ENCODE measurements around the gene GZMA. TPM values are rescaled to one million over a fixed set of nuclear protein-coding genes. Genes with fewer than 3 reads are reported as not detected.

The GZMA gene
- 10 to 100 TPM; 13.7 to 16.9 TPM for total RNA-seq

DNA sequence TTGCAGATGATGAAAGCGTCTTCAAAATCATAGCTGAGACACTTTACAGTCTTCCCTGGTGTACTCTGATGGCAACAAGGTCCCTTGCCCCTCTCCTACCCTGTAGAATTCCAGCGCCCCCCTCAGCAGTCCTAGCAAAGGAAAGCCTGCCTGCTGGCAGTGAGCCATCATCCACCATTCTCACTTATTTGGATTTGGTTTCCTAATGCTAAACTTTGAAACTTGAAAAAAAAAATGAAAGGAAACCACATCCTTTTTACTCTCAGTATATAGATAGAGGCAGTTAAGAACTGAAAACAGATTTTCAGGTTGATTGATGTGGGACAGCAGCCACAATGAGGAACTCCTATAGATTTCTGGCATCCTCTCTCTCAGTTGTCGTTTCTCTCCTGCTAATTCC is at the start of gene GZMA:
GZMA (plus strand) TSS at position 299 of the 400 bp plus-strand sequence; CDS start at position 336, 37 bp downstream.
- peak; percentile 39 for DNase-seq
- H3K4me3 Mint-ChIP-seq = peak within 1 kb of the TSS; percentile 59
- peak within 1 kb of the TSS; percentile 77 for H3K27ac Mint-ChIP-seq
- ChIA-PET POLR2A (interaction anchor here (1.6 kb wide), 1 partner anchor 65 kb away, joined by 5 read pairs; no protein-coding TSS in a partner anchor), CTCF (interaction anchor here (0.8 to 1.6 kb wide), 2 partner anchors 65 to 77 kb away, joined by 3 to 5 read pairs; no protein-coding TSS in a partner anchor)
- H3K36me3 Mint-ChIP-seq = peaks cover 19% of the 10 kb centered on the region
- intact Hi-C loops (cut with micrococcal nuclease) = loop anchor here (1.0 to 5.0 kb wide), 5 partner anchors 30 to 199 kb away; partner anchors contain the start of gene GZMK
- peaks cover 2% of the 10 kb centered on the region for H3K27me3 Mint-ChIP-seq
- H3K9me3 Mint-ChIP-seq = peaks cover 24% of the 10 kb centered on the region
- peaks cover 65% of the 10 kb centered on the region for H3K4me1 Mint-ChIP-seq (ENCODE audit: low read depth)

DNA sequence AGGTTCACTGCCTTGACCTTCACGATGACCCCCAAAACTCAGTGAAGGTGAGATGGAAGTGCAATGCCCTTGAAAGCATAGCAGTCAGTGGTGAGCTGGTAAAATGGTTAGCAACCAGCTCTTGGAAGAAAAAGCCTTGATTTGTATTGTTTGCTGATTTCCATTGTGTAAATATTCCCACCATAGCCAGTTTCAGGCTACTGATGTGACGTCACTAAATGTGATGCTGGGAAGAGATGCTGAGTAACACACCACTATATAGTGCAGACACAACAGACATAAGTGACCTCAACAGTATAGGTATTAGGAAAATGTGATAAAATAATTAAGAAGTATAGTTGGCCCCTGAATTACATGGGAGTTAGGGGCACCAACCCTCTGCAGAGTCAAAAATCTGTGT is 47.3 kb upstream of the GZMA start:
- ChIA-PET POLR2A (no interaction called here), CTCF (no interaction called here)
- intact Hi-C loops (cut with micrococcal nuclease) = no loop called here
- H3K4me1 Mint-ChIP-seq (ENCODE audit: low read depth) = peaks cover 9% of the 10 kb centered on the region
- peaks cover 17% of the 10 kb centered on the region for H3K9me3 Mint-ChIP-seq
- peaks cover 7% of the 10 kb centered on the region for H3K36me3 Mint-ChIP-seq
- no peaks in the 10 kb centered on the region for H3K27me3 Mint-ChIP-seq
- no peak overlapping the region for H3K27ac Mint-ChIP-seq
- DNase-seq = no peak
- no peak overlapping the region for H3K4me3 Mint-ChIP-seq

DNA sequence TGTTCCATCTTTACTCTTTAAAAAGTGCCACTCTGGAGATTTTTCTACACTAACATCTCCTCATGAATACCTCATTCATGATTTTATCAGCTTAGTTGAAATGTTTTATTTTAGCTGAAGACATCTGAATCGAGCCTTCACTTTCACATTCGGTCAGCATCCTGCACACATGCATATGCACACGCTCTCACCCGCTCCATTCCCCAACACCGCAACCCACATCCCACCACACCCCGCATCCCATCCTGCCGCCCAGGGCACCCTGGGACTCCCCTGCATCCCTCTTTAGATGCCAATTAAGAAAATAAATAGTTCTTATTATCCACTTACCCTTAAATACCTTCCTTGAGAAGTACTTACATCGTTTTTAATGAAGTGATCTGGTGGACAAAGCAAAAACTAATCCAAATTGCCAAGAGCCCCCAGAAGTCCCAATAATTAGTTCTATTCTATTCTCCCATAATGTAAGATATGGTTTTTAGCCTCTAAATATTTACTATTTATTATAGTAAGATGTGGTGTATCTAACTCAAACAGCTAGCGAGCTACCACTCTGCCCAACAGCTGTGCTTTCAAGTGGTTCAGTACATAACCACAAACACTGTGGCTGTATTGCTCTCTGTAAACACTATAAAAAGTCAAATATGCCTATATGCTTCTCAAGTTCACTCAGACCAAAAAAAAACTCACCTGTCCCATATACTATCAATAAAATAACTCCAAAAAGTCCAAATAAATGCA is 40.2 kb upstream of the GZMA start:
- Mint-ChIP-seq H3K9me3 (no peaks in the 10 kb centered on the region), H3K4me3 (peak overlapping the region; percentile 63), H3K4me1 (ENCODE audit: low read depth) (peaks cover 44% of the 10 kb centered on the region), H3K27me3 (no peaks in the 10 kb centered on the region), H3K27ac (peak overlapping the region; percentile 80), H3K36me3 (no peaks in the 10 kb centered on the region)
- CTCF ChIA-PET = interaction anchor here (0.8 to 1.7 kb wide), 4 partner anchors 11 to 156 kb away, joined by 3 to 6 read pairs (median 5); no protein-coding TSS in a partner anchor
- POLR2A ChIA-PET = interaction anchor here (0.6 to 1.9 kb wide), 6 partner anchors 8 to 37 kb away, joined by 3 to 7 read pairs (median 3); no protein-coding TSS in a partner anchor
- peak; percentile 83 for DNase-seq
- intact Hi-C loops (cut with micrococcal nuclease) = loop anchor here (1.0 to 5.0 kb wide), 3 partner anchors 10 to 40 kb away; partner anchors contain the start of gene GZMA

DNA sequence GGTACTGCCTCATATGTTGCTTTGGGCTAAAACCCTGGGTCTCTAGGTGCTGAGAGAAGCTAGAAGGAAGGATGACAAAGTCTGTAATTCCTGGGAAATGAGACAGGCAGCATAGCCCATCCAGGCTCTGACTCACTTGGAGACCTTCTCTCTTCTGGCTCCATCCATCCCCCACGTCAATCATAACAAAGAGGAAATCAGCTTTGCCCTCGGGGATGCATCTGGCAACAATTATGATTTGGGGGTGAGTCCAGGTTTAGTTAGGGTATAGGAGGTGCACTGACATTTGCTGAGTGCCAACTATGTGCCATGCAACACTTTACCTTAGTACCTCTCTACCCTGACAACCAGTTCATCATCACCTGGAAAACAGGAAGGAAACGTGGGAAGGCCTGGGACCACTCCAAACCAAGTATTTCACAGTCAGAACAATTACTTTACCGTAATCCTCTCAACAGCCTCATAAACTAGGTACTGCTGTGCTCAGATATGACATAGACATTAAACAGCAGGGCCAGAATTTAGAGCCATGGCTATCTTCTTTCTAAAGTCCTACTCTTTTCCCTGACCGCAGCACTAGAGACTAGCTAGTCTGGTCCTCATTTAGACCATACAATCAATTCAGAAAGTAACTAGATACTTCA is 39.1 kb upstream of the GZMA start:
- ChIA-PET POLR2A (no interaction called here), CTCF (no interaction called here)
- Mint-ChIP-seq H3K4me1 (ENCODE audit: low read depth) (peaks cover 45% of the 10 kb centered on the region), H3K27me3 (no peaks in the 10 kb centered on the region), H3K4me3 (no peak overlapping the region), H3K27ac (no peak overlapping the region), H3K36me3 (no peaks in the 10 kb centered on the region), H3K9me3 (no peaks in the 10 kb centered on the region)
- DNase-seq = no peak
- intact Hi-C loops (cut with micrococcal nuclease) = loop anchor here (5.0 kb wide), 1 partner anchor 39 kb away; the partner anchor contains the start of gene GZMA

DNA sequence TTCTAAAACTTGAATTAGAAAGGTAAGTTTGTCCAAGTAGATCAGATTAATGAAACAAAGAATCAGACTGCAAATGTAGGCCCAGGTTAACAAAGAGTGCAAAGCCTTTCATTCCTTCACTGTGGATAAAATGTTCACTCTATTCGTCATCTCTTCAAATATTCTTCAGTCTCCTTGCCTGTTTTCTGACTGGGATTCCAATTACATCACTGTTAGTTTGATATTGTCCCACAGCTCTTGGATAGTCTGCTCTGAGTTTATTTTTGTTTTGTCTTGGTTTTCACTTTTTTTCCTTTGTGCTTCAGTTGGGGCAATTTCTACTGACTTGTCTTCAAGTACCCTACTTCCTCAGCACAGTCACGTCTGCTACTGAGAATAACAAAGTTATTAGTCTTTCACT is 38.5 kb upstream of the GZMA start:
- no peak overlapping the region for H3K4me3 Mint-ChIP-seq
- no peaks in the 10 kb centered on the region for H3K9me3 Mint-ChIP-seq
- H3K27ac Mint-ChIP-seq = no peak overlapping the region
- no peaks in the 10 kb centered on the region for H3K27me3 Mint-ChIP-seq
- ChIA-PET POLR2A (no interaction called here), CTCF (no interaction called here)
- DNase-seq = no peak
- H3K36me3 Mint-ChIP-seq = no peaks in the 10 kb centered on the region
- peaks cover 45% of the 10 kb centered on the region for H3K4me1 Mint-ChIP-seq (ENCODE audit: low read depth)
- intact Hi-C loops (cut with micrococcal nuclease) = loop anchor here (5.0 kb wide), 1 partner anchor 38 kb away; the partner anchor contains the start of gene GZMA

DNA sequence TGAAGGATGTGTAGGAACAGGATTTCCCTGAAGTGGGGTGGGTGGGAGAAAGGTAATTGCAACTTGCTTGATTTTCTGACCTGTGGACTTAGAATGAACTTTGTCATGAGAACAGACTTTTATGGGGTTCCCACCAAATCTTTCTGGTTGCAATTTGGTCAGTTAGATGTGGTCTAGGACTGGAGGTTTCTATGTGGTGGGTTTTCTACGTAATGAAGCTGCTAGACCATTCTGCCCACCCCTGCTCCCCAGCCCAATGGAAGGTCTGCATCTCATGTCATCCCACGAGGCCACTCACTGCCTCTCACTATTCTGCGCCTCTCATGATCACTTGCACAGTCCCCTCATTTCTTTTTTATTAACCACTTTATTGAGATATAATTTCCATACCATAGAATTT is 37.9 kb upstream of the GZMA start:
- Mint-ChIP-seq H3K9me3 (no peaks in the 10 kb centered on the region), H3K36me3 (no peaks in the 10 kb centered on the region), H3K27me3 (no peaks in the 10 kb centered on the region), H3K27ac (no peak overlapping the region), H3K4me3 (no peak overlapping the region), H3K4me1 (ENCODE audit: low read depth) (peaks cover 45% of the 10 kb centered on the region)
- ChIA-PET POLR2A (no interaction called here), CTCF (no interaction called here)
- DNase-seq = no peak
- intact Hi-C loops (cut with micrococcal nuclease) = loop anchor here (5.0 kb wide), 1 partner anchor 38 kb away; the partner anchor contains the start of gene GZMA

DNA sequence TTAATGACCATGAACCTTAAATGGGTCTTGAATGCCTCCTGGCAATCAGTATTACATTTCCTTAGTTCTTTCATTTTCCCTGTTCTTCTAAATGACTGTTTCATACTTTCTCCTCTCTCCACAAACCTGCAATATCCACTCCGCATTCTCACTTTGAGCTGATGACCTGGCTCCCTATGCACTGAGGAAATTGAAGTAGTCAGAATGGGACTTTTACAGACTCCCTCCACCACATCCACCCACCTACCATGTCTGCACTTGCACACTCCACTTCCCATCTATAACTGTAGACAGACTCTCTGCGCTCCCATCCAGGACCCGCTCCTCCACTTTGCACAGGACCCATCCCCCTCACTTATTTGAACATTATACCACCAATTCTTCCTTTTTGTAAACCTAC is 36.2 kb upstream of the GZMA start:
- no peak for DNase-seq
- Mint-ChIP-seq H3K9me3 (no peaks in the 10 kb centered on the region), H3K36me3 (no peaks in the 10 kb centered on the region), H3K4me3 (no peak overlapping the region), H3K27me3 (no peaks in the 10 kb centered on the region), H3K27ac (no peak overlapping the region), H3K4me1 (ENCODE audit: low read depth) (peaks cover 46% of the 10 kb centered on the region)
- intact Hi-C loops (cut with micrococcal nuclease) = no loop called here
- ChIA-PET POLR2A (no interaction called here), CTCF (no interaction called here)

DNA sequence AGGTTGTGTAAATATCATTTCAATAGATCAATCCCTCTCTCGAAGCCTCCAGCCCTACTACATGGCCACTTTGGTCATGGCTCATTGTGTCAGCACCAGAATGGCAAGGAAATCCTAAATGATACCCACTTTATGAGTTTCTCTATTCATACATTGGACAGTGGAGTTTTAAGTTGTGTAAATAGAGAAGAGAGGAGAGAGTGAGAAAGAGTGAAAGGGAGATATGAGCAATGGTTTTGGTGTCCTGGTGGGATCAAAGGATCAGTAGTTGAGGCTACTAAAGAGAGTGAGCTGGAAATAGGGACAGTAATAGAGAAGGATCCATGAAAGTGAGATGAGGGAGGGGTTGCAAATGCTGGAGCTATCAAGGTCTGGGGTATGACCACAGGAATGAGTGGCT is 31.5 kb upstream of the GZMA start:
- ChIA-PET POLR2A (interaction anchor here (1.5 to 2.5 kb wide), 2 partner anchors 34 to 168 kb away, joined by 4 to 5 read pairs; no protein-coding TSS in a partner anchor), CTCF (interaction anchor here (1.5 to 1.8 kb wide), 2 partner anchors 76 to 165 kb away, joined by 4 to 6 read pairs; no protein-coding TSS in a partner anchor)
- no peaks in the 10 kb centered on the region for H3K27me3 Mint-ChIP-seq
- intact Hi-C loops (cut with micrococcal nuclease) = loop anchor here (5.0 kb wide), 1 partner anchor 71 kb away; no protein-coding TSS in a partner anchor
- H3K4me3 Mint-ChIP-seq = no peak overlapping the region
- no peaks in the 10 kb centered on the region for H3K9me3 Mint-ChIP-seq
- DNase-seq = no peak
- H3K27ac Mint-ChIP-seq = no peak overlapping the region
- H3K4me1 Mint-ChIP-seq (ENCODE audit: low read depth) = peaks cover 44% of the 10 kb centered on the region
- no peaks in the 10 kb centered on the region for H3K36me3 Mint-ChIP-seq

DNA sequence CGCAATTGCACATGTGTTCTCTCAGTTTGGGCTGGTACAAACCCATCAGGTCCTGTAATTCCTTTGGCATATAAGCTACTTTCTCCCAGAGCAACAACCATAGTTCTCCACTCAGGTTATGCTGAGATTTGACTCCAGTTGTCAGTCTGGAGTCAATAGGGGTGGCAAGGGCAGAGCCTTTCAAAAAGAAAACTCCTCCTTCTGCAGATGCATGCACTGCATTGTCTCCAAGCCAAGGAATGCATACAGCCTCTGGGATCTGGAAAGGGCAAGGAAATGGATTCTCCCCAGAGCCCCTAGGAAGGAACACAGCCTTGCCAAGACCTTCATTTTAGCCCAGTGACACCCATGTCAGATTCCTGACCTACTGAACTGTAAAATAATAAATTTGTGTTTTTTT is 31.0 kb upstream of the GZMA start:
- ChIA-PET CTCF (interaction anchor here (1.5 to 1.8 kb wide), 3 partner anchors 34 to 165 kb away, joined by 4 to 6 read pairs (median 4); no protein-coding TSS in a partner anchor), POLR2A (interaction anchor here (1.5 to 2.5 kb wide), 2 partner anchors 35 to 169 kb away, joined by 4 to 5 read pairs; no protein-coding TSS in a partner anchor)
- intact Hi-C loops (cut with micrococcal nuclease) = loop anchor here (5.0 kb wide), 1 partner anchor 71 kb away; no protein-coding TSS in a partner anchor
- Mint-ChIP-seq H3K27me3 (no peaks in the 10 kb centered on the region), H3K4me3 (no peak overlapping the region), H3K36me3 (no peaks in the 10 kb centered on the region), H3K27ac (no peak overlapping the region), H3K4me1 (ENCODE audit: low read depth) (peaks cover 41% of the 10 kb centered on the region), H3K9me3 (no peaks in the 10 kb centered on the region)
- DNase-seq = no peak

DNA sequence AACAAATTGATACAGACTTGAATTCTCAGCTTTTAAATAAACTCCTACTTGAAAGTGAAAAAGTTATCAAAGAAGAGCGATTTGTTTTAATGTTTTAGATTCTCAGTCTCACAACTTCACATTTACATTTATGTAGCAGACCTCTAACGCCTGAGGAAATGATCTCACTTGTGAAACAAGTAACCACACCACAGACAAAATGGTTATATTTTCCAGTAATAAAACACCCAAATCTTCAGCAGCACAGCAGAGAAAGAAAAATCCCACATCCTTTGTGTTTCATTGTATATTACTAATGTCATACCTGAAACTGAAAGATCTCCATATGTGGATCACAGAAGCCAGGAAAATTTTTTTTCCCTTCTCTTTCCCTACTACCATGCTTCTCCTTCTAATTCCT is 29.8 kb upstream of the GZMA start:
- peak overlapping the region; percentile 75 for H3K27ac Mint-ChIP-seq
- intact Hi-C loops (cut with micrococcal nuclease) = loop anchor here (1.0 to 5.0 kb wide), 6 partner anchors 10 to 356 kb away; partner anchors contain the start of genes GZMA and GZMK

DNA sequence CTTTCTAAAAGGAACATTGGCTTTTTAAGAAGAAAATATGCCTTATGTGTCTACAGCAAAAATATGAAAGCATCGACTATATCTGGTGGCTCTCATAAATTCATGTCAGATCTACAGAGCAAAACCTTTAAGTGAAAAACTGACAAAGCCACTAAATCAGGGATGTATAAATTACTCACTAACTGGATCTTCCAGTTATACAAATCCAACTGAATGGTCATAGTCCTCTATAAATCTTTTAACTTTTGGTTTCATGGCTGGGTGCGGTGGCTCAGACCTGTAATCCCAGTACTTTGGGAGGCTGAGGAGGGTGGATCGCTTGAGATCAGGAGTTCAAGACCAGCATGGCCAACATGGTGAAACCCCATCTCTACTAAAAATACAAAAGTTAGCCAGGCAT is 29.2 kb upstream of the GZMA start:
- peaks cover 31% of the 10 kb centered on the region for H3K4me1 Mint-ChIP-seq (ENCODE audit: low read depth)
- peak overlapping the region; percentile 16 for H3K4me3 Mint-ChIP-seq
- peak overlapping the region; percentile 75 for H3K27ac Mint-ChIP-seq
- POLR2A ChIA-PET = no interaction called here
- no peaks in the 10 kb centered on the region for H3K27me3 Mint-ChIP-seq
- no peaks in the 10 kb centered on the region for H3K36me3 Mint-ChIP-seq
- intact Hi-C loops (cut with micrococcal nuclease) = loop anchor here (2.0 to 5.0 kb wide), 3 partner anchors 30 to 356 kb away; partner anchors contain the start of gene GZMA
- peak; percentile 24 for DNase-seq
- CTCF ChIA-PET = interaction anchor here (1.7 kb wide), 1 partner anchor 129 kb away, joined by 7 read pairs; no protein-coding TSS in a partner anchor
- peaks cover 6% of the 10 kb centered on the region for H3K9me3 Mint-ChIP-seq

More for the DNA sequence above, 29.8 kb upstream of the GZMA start:
- Mint-ChIP-seq H3K36me3 (no peaks in the 10 kb centered on the region), H3K9me3 (peaks cover 6% of the 10 kb centered on the region), H3K4me3 (peak overlapping the region; percentile 16), H3K4me1 (ENCODE audit: low read depth) (peaks cover 31% of the 10 kb centered on the region), H3K27me3 (no peaks in the 10 kb centered on the region)
- POLR2A ChIA-PET = interaction anchor here (0.7 to 2.5 kb wide), 3 partner anchors 11 to 762 kb away, joined by 3 to 5 read pairs (median 3); partner anchors contain the start of gene ARL15
- CTCF ChIA-PET = interaction anchor here (1.5 to 1.7 kb wide), 2 partner anchors 35 to 128 kb away, joined by 4 to 7 read pairs; no protein-coding TSS in a partner anchor
- DNase-seq = no peak
